ENCODE measurements around the gene STAC3.

DNA sequence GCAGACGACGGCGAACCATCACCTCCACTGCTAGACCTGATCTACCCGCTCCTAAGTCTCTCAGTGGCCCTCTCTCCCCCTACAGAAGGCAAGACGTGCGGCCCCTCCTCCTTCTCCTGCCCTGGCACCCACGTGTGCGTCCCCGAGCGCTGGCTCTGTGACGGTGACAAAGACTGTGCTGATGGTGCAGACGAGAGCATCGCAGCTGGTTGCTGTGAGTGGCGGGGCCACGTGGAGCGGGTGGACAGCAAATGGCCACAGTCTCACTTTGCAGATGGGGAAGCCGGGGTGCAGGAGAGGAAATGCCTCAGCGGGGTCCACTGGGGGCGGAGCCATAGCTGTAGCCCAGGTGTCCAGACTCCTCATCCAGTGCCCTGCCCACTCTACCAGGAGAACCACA lies 55.8 kb downstream of the STAC3 start:
- no peak for TF ChIP-seq POLR2AphosphoS5 (IDR thresholded peaks at IDR 0.05; ENCODE audit: insufficient read depth in 1 of 2, low read depth in 1 of 2)
- TF ChIP-seq, protein P1, sequence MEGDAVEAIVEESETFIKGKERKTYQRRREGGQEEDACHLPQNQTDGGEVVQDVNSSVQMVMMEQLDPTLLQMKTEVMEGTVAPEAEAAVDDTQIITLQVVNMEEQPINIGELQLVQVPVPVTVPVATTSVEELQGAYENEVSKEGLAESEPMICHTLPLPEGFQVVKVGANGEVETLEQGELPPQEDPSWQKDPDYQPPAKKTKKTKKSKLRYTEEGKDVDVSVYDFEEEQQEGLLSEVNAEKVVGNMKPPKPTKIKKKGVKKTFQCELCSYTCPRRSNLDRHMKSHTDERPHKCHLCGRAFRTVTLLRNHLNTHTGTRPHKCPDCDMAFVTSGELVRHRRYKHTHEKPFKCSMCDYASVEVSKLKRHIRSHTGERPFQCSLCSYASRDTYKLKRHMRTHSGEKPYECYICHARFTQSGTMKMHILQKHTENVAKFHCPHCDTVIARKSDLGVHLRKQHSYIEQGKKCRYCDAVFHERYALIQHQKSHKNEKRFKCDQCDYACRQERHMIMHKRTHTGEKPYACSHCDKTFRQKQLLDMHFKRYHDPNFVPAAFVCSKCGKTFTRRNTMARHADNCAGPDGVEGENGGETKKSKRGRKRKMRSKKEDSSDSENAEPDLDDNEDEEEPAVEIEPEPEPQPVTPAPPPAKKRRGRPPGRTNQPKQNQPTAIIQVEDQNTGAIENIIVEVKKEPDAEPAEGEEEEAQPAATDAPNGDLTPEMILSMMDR (IDR thresholded peaks at IDR 0.05): no peak
